LNCaP clone FGC (cell line): Measurements from ENCODE around the gene LRRIQ1.

Experiments used
- DNase-seq: peaks from one replicate; pipeline ENCODE4 v3.0.0-alpha.2; 2011; ENCODE audit warnings: low read depth
- H3K4me3 ChIP-seq: 2 replicates; pipeline ENCODE4 v1.5.1; 2011; ENCODE audit warnings: mild to moderate bottlenecking, low read depth, low read length, control low read depth
- TF ChIP-seq, protein P1 (sequence below): IDR thresholded peaks from 2 replicates; pipeline ENCODE4 v1.5.1; 2012; ENCODE audit warnings: mild to moderate bottlenecking; ENCODE audit not compliant: control insufficient read depth, insufficient read depth; ENCODE audit errors: extremely low read depth

The LRRIQ1 gene

DNA sequence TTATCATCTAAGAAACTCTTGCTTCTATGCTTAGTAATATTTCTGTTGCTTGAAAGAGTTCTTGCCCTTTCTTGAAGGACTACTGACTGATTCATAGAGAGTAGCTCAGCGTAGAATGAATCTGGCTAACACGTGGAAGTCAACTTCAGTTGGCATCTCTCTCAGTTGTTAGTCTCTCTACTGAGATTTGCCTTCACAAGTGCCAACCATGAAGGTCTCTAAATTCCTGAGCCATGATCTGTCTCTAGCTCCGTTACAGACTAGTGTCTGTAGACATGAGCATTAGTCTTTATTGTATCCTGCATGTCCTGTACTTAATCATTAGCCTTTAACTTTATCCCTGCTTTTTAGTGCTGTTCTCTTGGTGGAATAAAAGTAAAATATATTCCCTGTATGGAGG lies 224.7 kb downstream of the LRRIQ1 start:
- H3K4me3 ChIP-seq, result no peak overlapping the region
- no peak for DNase-seq
- TF ChIP-seq, protein P1, sequence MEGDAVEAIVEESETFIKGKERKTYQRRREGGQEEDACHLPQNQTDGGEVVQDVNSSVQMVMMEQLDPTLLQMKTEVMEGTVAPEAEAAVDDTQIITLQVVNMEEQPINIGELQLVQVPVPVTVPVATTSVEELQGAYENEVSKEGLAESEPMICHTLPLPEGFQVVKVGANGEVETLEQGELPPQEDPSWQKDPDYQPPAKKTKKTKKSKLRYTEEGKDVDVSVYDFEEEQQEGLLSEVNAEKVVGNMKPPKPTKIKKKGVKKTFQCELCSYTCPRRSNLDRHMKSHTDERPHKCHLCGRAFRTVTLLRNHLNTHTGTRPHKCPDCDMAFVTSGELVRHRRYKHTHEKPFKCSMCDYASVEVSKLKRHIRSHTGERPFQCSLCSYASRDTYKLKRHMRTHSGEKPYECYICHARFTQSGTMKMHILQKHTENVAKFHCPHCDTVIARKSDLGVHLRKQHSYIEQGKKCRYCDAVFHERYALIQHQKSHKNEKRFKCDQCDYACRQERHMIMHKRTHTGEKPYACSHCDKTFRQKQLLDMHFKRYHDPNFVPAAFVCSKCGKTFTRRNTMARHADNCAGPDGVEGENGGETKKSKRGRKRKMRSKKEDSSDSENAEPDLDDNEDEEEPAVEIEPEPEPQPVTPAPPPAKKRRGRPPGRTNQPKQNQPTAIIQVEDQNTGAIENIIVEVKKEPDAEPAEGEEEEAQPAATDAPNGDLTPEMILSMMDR, result no peak

- no peak for DNase-seq
- TF ChIP-seq, protein P1, result no peak
- H3K4me3 ChIP-seq, result no peak overlapping the region
Observed at GRCh38 chr12:85266356-85266755, 230.2 kb downstream of the LRRIQ1 start.

DNA sequence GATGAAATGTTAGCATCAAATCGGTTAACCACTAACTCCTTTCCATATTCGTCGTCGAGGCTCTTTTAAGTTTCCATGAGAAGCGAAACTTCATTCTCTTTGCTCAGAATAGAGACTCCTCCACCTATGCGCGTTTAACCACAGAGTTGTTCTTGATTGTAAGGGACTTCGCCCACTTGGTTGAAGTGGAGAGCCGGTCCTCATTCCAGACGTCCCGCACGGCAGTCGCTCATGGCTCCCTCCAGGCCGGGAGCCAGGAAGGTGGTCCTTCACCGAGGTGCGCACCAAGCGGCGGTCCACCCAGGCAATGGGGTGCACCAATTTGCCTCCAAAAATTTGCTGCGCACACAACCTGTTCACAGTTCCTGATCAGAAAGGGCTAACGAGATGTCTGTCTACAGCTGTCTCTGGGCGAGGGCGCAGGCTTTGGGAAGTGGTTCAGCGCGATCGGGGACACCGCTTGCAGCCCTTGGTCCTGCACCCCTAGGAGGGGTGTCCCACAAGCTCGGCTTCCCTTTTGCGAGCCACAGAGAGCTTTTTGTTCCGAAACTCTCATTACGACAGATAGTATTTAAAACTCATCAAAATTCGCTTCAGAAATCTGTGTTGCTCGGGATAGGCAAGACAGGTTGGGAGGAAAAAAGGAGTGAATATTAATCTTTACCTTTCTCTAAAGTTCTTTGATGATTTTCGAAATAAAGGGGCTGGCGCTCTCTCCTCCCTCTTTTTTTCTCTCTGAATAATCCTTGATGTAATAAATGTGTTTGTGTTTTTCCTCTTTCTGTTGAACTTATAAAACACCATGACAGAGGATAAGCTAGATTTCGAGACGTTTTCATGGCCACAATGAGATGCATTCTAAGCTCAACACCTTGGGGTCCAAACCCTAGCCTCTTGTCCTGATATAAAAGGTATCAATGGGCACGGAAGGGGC lies 237.5 kb downstream of the LRRIQ1 start:
- H3K4me3 ChIP-seq, result no peak overlapping the region
- DNase-seq, result no peak
- TF ChIP-seq, protein P1, result no peak

DNA sequence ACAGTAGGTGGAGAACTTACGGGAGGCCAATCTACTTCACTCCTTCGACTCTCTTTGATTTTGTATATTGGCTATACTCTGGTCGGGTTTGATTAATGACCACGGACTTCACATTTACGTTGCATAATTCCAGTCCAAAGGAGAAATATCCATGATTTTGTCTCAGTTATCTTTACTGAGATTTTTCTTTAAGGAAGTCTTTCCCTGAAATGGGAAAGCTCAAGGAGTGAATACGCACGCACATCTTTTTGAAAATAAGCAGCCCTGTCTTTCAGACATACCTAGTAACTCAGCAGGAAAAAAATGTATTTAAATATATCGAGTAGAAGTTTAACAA lies 238.1 kb downstream of the LRRIQ1 start:
- no peak overlapping the region for H3K4me3 ChIP-seq
- no peak for DNase-seq
- TF ChIP-seq, protein P1, result no peak

DNA sequence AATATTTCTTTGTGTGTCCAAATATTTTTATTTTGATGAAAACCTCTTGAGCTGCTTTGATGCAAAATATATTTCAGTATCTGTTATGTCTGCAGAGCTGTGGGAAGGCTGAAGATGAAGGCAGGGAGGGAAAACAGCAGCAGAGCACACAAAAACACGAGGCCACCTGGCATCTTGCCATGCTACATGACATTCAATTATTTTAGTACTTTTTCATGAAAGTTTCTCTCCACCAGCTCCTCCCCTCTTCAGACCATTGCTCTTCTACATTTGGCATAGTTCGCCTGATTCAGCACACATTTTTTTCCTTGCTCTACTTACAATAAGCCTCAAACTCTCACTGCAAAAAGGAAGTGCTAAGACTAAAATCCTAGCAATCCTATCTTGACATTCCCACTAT lies 239.2 kb downstream of the LRRIQ1 start:
- no peak overlapping the region for H3K4me3 ChIP-seq
- no peak for DNase-seq
- TF ChIP-seq, protein P1, result no peak

- no peak overlapping the region for H3K4me3 ChIP-seq
- no peak for DNase-seq
- TF ChIP-seq, protein P1, result no peak
Observed at GRCh38 chr12:85277191-85277590, 241.0 kb downstream of the LRRIQ1 start.
